Osteoblast (primary cell): Measurements from ENCODE around the gene FLT4. TPM values are rescaled to one million over a fixed set of nuclear protein-coding genes. Genes with fewer than 3 reads are reported as not detected.
A peak's percentile ranks its signal among the peaks of the same experiment; 100 is the strongest.

ENCODE experiments used
- DNase-seq: peaks from one replicate; pipeline ENCODE4 v3.0.0; 2011; ENCODE audit warnings: low spot score, mixed read lengths; ENCODE audit not compliant: insufficient read length; ENCODE audit errors: missing footprints
- H2AFZ ChIP-seq: 2 replicates; pipeline ENCODE4 v1.6.0; 2011; ENCODE audit warnings: mild to moderate bottlenecking, low read length
- H3K27ac ChIP-seq: 2 replicates; pipeline ENCODE4 v1.5.1; 2011; ENCODE audit warnings: mild to moderate bottlenecking, low read depth, low read length, moderate library complexity
- H3K27me3 ChIP-seq: 2 replicates; pipeline ENCODE4 v1.6.0; 2012; ENCODE audit warnings: mild to moderate bottlenecking, control low read depth, inconsistent platforms, low read length, moderate library complexity; ENCODE audit not compliant: insufficient read depth
- H3K36me3 ChIP-seq: 2 replicates; pipeline ENCODE4 v1.5.1; 2011; ENCODE audit warnings: mild to moderate bottlenecking, low read length, control low read depth, moderate library complexity; ENCODE audit not compliant: insufficient read depth
- H3K4me1 ChIP-seq: 2 replicates; pipeline ENCODE4 v1.5.1; 2011; ENCODE audit warnings: mild to moderate bottlenecking, low read length, control low read depth, moderate library complexity; ENCODE audit not compliant: insufficient read depth
- H3K4me2 ChIP-seq: 2 replicates; pipeline ENCODE4 v1.6.0; 2011; ENCODE audit warnings: mild to moderate bottlenecking, low read length; ENCODE audit not compliant: insufficient read depth
- H3K4me3 ChIP-seq: fragments of 200-600 bp; sonication (generic); 3 replicates; pipeline ENCODE4 v1.5.1; 2012; ENCODE audit warnings: mild to moderate bottlenecking, low read length, inconsistent platforms; ENCODE audit not compliant: insufficient read depth
- H3K79me2 ChIP-seq: 2 replicates; pipeline ENCODE4 v1.6.0; 2012; ENCODE audit warnings: mild to moderate bottlenecking, low read length, control low read depth, inconsistent platforms; ENCODE audit not compliant: insufficient read depth
- H3K9me3 ChIP-seq: 2 replicates; pipeline ENCODE4 v1.5.1; 2011; ENCODE audit warnings: low read depth, low read length, control low read depth
- H4K20me1 ChIP-seq: 2 replicates; pipeline ENCODE4 v1.6.0; 2012; ENCODE audit warnings: mild to moderate bottlenecking, low read length, control low read depth; ENCODE audit not compliant: insufficient read depth
- total RNA-seq: library from RNA; depleted of rRNA; stranded (reverse); fragments of >200 nt; gene quantifications from 2 replicates; pipeline ENCODE4 v1.2.3, GENCODE V29; 2012
- TF ChIP-seq, protein P1 (sequence below): IDR thresholded peaks from 2 replicates; pipeline ENCODE4 v1.5.1; 2011; ENCODE audit warnings: mild to moderate bottlenecking, low read depth, low read length, moderate library complexity; ENCODE audit errors: extremely low read depth

Gene FLT4
- total RNA-seq, 1 donor, result not detected

GRCh38 chr5:180648658-180649296, 623 bp downstream of the FLT4 start:
- H3K27me3 ChIP-seq, result peaks cover 37% of the 10 kb centered on the region

DNA sequence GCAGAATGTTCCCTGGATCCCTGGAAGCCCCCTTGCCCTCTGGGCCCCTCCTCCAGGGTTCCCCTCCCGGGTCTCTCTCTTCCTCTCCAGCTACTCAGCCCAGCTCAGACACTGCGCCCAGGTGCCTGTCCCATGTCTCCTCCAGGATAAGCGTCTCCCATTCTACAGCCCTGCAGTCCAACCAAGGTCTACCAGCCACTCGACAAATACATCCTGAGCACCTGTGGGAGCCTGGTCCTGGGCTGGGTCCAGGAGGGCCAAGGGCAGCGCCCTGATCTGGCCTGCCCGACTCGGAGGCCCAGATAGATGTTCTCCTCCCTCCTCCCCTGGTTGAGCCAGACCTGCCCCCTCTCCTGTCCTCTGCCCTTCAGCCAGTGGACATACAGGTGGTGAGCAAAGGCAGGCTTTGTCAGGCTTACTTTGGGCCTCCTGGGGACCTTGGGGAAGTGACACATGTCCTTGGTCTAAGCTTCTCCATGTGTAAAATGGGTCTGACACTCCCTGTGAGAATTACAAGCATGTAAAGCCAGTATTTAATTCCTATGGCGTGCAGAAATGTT, 1.4 kb downstream of the FLT4 start:
- no peaks in the 10 kb centered on the region for H3K9me3 ChIP-seq
- no peaks in the 10 kb centered on the region for H3K79me2 ChIP-seq
- DNase-seq, result peak; percentile 88
- H2AFZ ChIP-seq, result no peak overlapping the region
- no peak overlapping the region for H3K4me2 ChIP-seq
- H3K36me3 ChIP-seq, result no peaks in the 10 kb centered on the region
- peaks cover 36% of the 10 kb centered on the region for H3K27me3 ChIP-seq
- no peak overlapping the region for H3K27ac ChIP-seq
- no peak overlapping the region for H3K4me3 ChIP-seq
- TF ChIP-seq, protein P1, sequence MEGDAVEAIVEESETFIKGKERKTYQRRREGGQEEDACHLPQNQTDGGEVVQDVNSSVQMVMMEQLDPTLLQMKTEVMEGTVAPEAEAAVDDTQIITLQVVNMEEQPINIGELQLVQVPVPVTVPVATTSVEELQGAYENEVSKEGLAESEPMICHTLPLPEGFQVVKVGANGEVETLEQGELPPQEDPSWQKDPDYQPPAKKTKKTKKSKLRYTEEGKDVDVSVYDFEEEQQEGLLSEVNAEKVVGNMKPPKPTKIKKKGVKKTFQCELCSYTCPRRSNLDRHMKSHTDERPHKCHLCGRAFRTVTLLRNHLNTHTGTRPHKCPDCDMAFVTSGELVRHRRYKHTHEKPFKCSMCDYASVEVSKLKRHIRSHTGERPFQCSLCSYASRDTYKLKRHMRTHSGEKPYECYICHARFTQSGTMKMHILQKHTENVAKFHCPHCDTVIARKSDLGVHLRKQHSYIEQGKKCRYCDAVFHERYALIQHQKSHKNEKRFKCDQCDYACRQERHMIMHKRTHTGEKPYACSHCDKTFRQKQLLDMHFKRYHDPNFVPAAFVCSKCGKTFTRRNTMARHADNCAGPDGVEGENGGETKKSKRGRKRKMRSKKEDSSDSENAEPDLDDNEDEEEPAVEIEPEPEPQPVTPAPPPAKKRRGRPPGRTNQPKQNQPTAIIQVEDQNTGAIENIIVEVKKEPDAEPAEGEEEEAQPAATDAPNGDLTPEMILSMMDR, result no peak
- no peaks in the 10 kb centered on the region for H4K20me1 ChIP-seq
- no peaks in the 10 kb centered on the region for H3K4me1 ChIP-seq

More at GRCh38 chr5:180648658-180649296, 623 bp downstream of the FLT4 start:
- no peaks in the 10 kb centered on the region for H3K36me3 ChIP-seq
- no peak overlapping the region for H2AFZ ChIP-seq
- H3K79me2 ChIP-seq, result no peaks in the 10 kb centered on the region
- no peaks in the 10 kb centered on the region for H4K20me1 ChIP-seq
- H3K9me3 ChIP-seq, result no peaks in the 10 kb centered on the region
- DNase-seq, result peak; percentile 90
- TF ChIP-seq, protein P1, result no peak
- H3K4me2 ChIP-seq, result no peak overlapping the region
- H3K27ac ChIP-seq, result no peak overlapping the region
- H3K4me1 ChIP-seq, result no peaks in the 10 kb centered on the region
- H3K4me3 ChIP-seq, result no peak overlapping the region

DNA sequence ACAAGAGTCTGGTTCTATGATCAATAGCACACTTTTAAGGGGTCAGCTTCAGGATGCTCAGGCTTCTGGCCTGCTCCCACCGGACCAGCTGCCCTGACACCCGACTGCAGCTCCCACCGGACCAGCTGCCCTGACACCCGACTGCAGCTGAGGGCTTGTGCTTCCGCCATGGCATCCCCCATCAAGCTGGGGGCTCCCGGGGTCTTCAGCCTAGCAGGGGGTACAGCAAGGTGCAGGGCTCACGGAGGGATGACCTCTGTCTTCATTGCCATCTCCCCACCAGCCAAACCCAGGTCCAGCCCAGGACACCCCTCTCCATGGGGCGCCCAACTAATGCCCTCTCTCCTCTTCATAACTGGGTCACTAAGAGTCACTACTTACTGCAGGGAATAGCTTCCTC, 1.9 kb downstream of the FLT4 start:
- Histone ChIP-seq H3K27me3 (peaks cover 31% of the 10 kb centered on the region), H2AFZ (no peak overlapping the region), H3K36me3 (no peaks in the 10 kb centered on the region), H4K20me1 (no peaks in the 10 kb centered on the region), H3K9me3 (no peaks in the 10 kb centered on the region), H3K79me2 (no peaks in the 10 kb centered on the region), H3K4me2 (no peak overlapping the region), H3K4me3 (no peak overlapping the region), H3K27ac (no peak overlapping the region), H3K4me1 (no peaks in the 10 kb centered on the region)
- TF ChIP-seq, protein P1, result no peak
- no peak for DNase-seq

GRCh38 chr5:180646963-180647305, 2.5 kb downstream of the FLT4 start:
- no peaks in the 10 kb centered on the region for H4K20me1 ChIP-seq
- H3K4me3 ChIP-seq, result no peak overlapping the region
- H3K4me1 ChIP-seq, result no peaks in the 10 kb centered on the region
- H3K27me3 ChIP-seq, result peaks cover 31% of the 10 kb centered on the region
- TF ChIP-seq, protein P1, result no peak
- H3K36me3 ChIP-seq, result no peaks in the 10 kb centered on the region
- no peak overlapping the region for H3K4me2 ChIP-seq
- peak; percentile 80 for DNase-seq
- H3K27ac ChIP-seq, result no peak overlapping the region
- no peak overlapping the region for H2AFZ ChIP-seq
- H3K79me2 ChIP-seq, result no peaks in the 10 kb centered on the region
- H3K9me3 ChIP-seq, result no peaks in the 10 kb centered on the region
